Suprapubic skin (tissue), 4 donors: ENCODE data around the gene THSD8. TPM values are rescaled to one million over a fixed set of nuclear protein-coding genes. Genes with fewer than 3 reads are reported as not detected.

Source experiments
- DNase-seq, 2 donors: peaks; one replicate each; pipeline ENCODE4 v3.0.0-alpha.2; 2019; ENCODE audit warnings: low spot score in 2 of 2
- H3K27ac ChIP-seq: fragments of 200-600 bp; sonication (generic); one replicate; pipeline ENCODE4 v1.5.1; 2019
- H3K27me3 ChIP-seq: fragments of 200-600 bp; sonication (generic); one replicate; pipeline ENCODE4 v1.5.1; 2019
- H3K36me3 ChIP-seq: fragments of 200-600 bp; sonication (generic); one replicate; pipeline ENCODE4 v1.5.1; 2019
- H3K4me1 ChIP-seq: fragments of 200-600 bp; sonication (generic); one replicate; pipeline ENCODE4 v1.5.1; 2019
- H3K4me3 ChIP-seq: fragments of 200-600 bp; sonication (generic); one replicate; pipeline ENCODE4 v1.5.1; 2019; ENCODE audit warnings: mild to moderate bottlenecking
- H3K9me3 ChIP-seq: fragments of 200-600 bp; sonication (generic); one replicate; pipeline ENCODE4 v1.5.1; 2019
- EP300 ChIP-seq: sonication (generic); formaldehyde crosslinking; IDR thresholded peaks from one replicate; pipeline ENCODE4 v1.6.1; 2017; ENCODE audit warnings: antibody characterized with exemption
- POLR2A ChIP-seq, 2 donors: fragments of 450-650 bp; IDR thresholded peaks; one replicate each; pipeline ENCODE4 v1.6.1; 2017; ENCODE audit warnings: antibody characterized with exemption in 2 of 2, mild to moderate bottlenecking in 2 of 2, moderate library complexity in 2 of 2
- POLR2AphosphoS5 ChIP-seq, 3 donors: sonication (generic); formaldehyde crosslinking; IDR thresholded peaks; one replicate each; pipeline ENCODE4 v1.6.1; 2017; ENCODE audit warnings: antibody characterized with exemption in 3 of 3
- WGBS: methylation state at CpG from one replicate; pipeline ENCODE4 v1.1.5; 2018; 5-methylcytosine and 5-hydroxymethylcytosine counted together
- total RNA-seq, 4 donors: library from RNA; depleted of rRNA; stranded (reverse); fragments of >200 nt; gene quantifications; one replicate each; pipeline ENCODE4 v1.1.0, GENCODE V29; 2016
- TF ChIP-seq, protein P1 (sequence below), 2 donors: fragments of 200-600 bp in 1 of 2; fragments of 450-650 bp in 1 of 2; sonication (generic) in 1 of 2; IDR thresholded peaks; one replicate each; pipeline ENCODE4 v1.5.1; 2016 to 2019; ENCODE audit warnings: antibody characterized with exemption in 2 of 2, mild to moderate bottlenecking in 1 of 2, moderate library complexity in 1 of 2

The THSD8 gene
- total RNA-seq, 4 donors from 2014 or later = 1.6 TPM; not detected in 3

DNA sequence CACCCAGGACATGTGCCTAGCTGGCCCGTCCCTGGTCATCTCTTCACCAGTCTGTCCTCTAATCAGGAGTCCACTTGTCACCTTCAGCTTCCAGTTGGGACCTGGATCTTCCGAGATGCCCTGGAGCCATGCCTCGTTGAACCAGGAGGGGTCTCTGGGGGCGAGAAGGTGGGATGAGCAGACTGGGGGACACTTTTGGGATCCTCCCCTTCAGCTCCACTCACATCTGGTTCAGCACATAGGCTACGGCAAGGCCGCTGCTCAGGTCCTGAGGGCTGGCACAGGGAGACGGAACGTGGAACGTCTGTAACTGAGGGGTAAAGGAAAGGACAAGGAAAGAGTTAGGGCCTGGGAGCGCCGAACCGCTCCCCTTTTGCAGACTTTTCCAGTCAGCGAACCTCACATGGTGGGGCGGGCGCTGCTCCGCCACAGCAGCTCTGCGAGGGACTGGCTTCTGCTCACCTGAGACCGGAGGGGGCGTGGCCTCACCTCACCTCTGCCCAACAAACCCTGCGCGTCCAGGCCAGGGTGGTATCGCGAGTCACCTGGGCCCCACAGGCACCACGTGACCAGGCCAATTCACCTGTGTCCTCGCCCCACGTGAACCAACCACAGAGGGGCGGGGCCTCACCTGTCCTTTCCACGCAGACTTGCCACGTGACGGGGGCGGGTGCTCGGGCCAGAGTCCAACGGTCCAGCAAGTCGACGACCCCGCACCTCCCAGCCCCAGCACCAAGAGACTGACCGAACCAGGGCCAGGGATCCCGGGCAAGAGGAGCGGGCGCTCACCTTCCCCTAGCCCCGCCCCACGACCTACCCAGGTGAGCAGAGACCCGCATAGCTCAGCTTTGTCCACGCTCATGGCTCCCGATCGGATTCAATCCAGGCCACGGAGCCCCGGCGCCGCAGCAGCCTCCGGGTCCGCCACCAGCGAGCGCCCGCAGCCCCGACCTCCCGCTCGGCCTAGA is 27.0 kb upstream of the THSD8 start, which contains the start of gene HOOK2:
TSS of gene HOOK2 (minus strand) at position 965 of the 968 bp plus-strand sequence. CDS start at position 862, 103 bp downstream.
- peaks cover 15% of the 10 kb centered on the region for H3K36me3 ChIP-seq
- WGBS = 18% methylated on average over 33 of the region's 58 CpGs
- no peaks in the 10 kb centered on the region for H3K27me3 ChIP-seq
- peak within 1 kb of the TSS; percentile 92 for H3K27ac ChIP-seq
- peak; percentile 92 to 93 for DNase-seq
- TF ChIP-seq POLR2A (IDR thresholded peaks at IDR 0.05) (no peak), EP300 (no peak)
- H3K4me3 ChIP-seq = peak within 1 kb of the TSS; percentile 70
- no peaks in the 10 kb centered on the region for H3K9me3 ChIP-seq
- H3K4me1 ChIP-seq = peaks cover 49% of the 10 kb centered on the region

DNA sequence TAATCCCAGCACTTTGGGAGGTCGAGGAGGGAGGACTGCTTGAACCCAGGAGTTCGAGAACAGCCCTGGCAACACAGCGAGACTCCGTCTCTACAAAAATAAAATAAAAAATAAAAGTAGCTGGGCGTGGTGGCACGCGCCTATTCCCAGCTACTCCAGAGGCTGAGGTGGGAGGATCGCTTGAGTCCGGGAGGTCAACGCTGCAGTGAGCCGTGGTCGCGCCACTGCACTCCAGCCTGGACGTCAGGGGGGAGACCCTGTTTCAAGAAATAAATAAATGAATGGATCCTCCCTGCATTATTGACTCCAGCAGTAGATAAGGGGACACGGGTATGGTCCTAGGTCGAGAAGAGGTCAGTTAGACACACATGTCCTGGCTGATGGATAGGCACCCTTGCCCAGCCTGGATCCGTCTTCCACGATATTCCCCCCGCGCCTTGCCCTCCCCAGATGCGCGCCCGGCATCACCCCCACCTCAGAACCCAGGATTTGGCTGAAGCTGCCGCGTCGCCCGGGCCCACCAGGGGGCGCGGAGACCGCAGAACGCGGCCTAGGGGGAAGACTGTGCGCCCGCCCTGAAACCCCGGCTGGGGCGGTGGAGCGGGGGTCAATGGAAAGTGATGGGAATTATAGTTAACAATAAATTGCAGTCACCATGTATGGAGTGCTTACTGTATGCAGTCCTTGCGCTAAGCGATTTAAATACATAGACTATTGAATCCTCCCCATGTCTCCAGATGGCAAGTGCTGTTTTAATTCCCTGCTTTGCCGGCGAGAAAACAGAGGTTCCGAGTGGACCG is 24.5 kb upstream of the THSD8 start:
- peak; percentile 91 for DNase-seq
- H3K4me1 ChIP-seq = peaks cover 57% of the 10 kb centered on the region
- H3K9me3 ChIP-seq = no peaks in the 10 kb centered on the region
- WGBS = 7% methylated on average over 36 of the region's 43 CpGs
- TF ChIP-seq, protein P1, sequence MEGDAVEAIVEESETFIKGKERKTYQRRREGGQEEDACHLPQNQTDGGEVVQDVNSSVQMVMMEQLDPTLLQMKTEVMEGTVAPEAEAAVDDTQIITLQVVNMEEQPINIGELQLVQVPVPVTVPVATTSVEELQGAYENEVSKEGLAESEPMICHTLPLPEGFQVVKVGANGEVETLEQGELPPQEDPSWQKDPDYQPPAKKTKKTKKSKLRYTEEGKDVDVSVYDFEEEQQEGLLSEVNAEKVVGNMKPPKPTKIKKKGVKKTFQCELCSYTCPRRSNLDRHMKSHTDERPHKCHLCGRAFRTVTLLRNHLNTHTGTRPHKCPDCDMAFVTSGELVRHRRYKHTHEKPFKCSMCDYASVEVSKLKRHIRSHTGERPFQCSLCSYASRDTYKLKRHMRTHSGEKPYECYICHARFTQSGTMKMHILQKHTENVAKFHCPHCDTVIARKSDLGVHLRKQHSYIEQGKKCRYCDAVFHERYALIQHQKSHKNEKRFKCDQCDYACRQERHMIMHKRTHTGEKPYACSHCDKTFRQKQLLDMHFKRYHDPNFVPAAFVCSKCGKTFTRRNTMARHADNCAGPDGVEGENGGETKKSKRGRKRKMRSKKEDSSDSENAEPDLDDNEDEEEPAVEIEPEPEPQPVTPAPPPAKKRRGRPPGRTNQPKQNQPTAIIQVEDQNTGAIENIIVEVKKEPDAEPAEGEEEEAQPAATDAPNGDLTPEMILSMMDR (IDR thresholded peaks at IDR 0.05) = peak; percentile 94 to 96
- TF ChIP-seq POLR2AphosphoS5 (IDR thresholded peaks at IDR 0.05) = peak in 1 of 3 donors; percentile 48
- no peak for TF ChIP-seq EP300
- no peaks in the 10 kb centered on the region for H3K36me3 ChIP-seq
- H3K27ac ChIP-seq = peak overlapping the region; percentile 93
- peak overlapping the region; percentile 62 for H3K4me3 ChIP-seq
- no peaks in the 10 kb centered on the region for H3K27me3 ChIP-seq

DNA sequence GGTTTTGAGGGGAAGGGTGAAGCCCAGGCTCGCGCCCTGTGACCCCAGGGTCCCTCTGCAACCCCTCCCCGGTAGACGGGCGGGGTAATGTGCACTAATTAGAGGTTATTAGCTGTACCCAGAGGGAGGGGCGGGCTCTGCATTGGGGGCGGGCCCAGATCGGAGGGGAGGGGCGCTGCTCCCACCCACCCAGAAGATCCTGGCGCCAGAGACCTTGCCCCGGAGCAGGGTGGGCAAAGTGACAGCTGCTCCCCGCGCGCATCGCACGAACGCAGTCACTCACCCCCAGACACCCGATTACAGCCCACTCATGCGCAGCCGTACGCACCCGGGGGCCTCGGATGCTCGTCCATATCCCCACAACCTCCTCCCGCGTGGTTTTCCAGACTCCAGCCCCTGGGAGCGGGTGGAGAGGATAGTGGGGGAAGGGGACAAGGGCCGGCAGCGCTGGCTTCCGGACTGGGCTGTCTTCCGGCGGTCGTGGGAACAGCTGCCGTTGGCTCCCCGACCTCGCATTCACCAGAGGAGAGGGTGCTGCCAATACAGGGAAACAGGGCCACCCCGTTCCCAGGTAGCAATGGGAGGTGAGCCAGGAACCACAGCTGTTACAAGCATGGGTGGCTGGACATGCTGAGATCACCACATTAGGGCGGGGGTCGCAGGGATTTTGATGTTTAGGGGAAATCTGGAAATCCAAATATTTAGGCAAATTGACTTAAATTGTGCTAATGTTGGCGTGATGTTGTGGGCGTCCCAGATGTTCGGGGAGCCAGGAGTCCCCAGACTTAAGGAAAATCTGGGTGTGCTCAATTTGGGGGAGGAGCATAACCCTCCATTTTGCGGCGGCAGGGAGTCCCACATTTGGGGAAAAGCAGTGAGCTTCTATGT is 23.6 kb upstream of the THSD8 start:
- 1% methylated on average over 12 of the region's 44 CpGs for WGBS
- DNase-seq = peak in 1 of 2 donors; percentile 90
- Histone ChIP-seq H3K4me1 (peaks cover 65% of the 10 kb centered on the region), H3K4me3 (peak overlapping the region; percentile 62), H3K27me3 (no peaks in the 10 kb centered on the region), H3K27ac (peak overlapping the region; percentile 93), H3K9me3 (no peaks in the 10 kb centered on the region), H3K36me3 (no peaks in the 10 kb centered on the region)
- TF ChIP-seq POLR2AphosphoS5 (IDR thresholded peaks at IDR 0.05) (peak in 2 of 3 donors; percentile 9 to 47), POLR2A (IDR thresholded peaks at IDR 0.05) (peak in 1 of 2 donors; percentile 35)
- TF ChIP-seq, protein P1 (IDR thresholded peaks at IDR 0.05) = no peak

DNA sequence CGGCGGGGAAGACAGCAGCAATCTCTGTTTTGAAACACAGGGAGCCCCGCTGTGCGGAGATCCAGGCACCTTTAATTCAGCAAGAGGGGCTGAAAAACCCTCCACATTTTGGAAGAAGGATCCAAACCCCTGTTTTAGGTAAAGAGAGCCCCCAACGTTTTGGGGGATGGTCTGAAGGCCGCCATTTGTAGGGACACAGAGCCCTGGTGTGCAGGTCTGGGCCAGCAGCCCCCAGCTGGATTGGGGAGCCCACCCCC is 23.0 kb upstream of the THSD8 start:
- no peaks in the 10 kb centered on the region for H3K9me3 ChIP-seq
- no peak for DNase-seq
- H3K4me1 ChIP-seq = peaks cover 69% of the 10 kb centered on the region
- peak overlapping the region; percentile 93 for H3K27ac ChIP-seq
- peak overlapping the region; percentile 62 for H3K4me3 ChIP-seq
- H3K36me3 ChIP-seq = no peaks in the 10 kb centered on the region
- TF ChIP-seq EP300 = no peak
- TF ChIP-seq POLR2AphosphoS5 (IDR thresholded peaks at IDR 0.05) = no peak
- TF ChIP-seq POLR2A (IDR thresholded peaks at IDR 0.05) = no peak
- TF ChIP-seq, protein P1 (IDR thresholded peaks at IDR 0.05) = no peak
- no peaks in the 10 kb centered on the region for H3K27me3 ChIP-seq
- WGBS = 19% methylated on average over 5 of the region's 6 CpGs
